Activated CD4-positive, alpha-beta T cell treated with anti-CD3 and anti-CD28 coated beads, Interleukin-2, amount 50 U/mL, for 4 hours (primary cell): ENCODE data around the gene ERC2.

ENCODE experiments used
- DNase-seq, 2 experiments: peaks; one replicate each; pipeline ENCODE4 v3.0.0-alpha.2; 2020

The ERC2 gene

DNA sequence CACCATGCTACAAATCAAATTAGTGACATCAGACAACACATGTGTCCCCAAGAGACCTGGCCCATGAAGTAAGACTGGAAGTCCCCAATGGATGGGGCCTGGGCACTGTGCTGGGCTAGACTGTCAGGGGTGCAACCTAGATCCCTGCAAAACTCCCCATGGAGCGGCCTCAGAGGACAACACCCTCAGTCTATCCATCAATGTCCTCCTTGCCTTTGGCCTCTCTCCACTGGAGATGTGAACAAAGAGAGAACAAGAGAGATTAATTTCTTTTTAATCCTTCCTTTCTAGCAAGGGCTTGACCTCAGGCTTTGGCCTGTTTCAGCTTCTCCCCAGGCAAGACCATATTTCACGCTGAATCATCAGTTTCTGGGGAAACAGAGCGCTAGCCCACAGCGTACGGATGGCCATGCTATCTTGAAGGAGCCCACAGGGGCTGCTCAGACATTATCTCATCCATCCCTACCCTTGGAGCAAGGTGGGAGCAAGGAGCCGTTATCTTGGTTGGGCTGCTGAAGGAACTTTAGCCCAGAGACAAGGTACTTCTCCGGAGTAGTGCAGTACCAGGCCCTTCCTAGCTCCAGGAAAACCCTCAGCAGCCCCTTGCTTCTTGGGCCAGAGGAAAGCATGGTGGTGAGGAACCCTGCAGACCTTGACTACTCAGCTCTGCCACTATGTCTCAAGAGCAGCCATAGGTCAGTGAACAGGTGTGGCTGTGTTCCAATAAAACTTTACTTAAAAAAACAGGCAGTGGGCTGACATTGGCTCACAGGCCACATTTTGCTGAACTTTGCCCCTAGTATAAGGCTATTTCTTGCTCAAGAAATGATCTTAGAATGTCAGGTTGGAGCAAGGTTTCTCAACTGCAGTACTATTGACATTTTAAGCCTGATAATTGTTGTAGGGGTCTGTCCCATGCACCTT, 908.5 kb downstream of the ERC2 start:
- DNase-seq, result no peak

DNA sequence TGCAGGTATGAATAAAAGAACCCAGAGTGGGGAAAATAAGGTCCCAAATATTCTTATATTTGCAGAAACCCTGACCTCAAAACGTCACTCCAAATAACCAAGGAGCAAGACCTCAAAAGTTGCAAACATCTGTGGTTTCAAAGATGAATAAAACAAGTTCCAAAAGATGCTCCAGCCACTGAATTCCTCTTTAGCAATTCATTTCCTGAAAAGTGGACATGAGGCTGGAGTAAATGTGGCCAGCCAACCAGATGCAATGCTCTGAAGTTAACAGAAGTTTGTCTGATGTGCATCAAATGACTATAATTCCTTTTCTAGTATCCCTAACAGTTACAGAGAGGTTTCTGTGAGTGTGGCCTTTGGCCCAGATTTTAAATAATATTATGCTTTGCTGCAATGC, 910.0 kb downstream of the ERC2 start:
- DNase-seq, result no peak

DNA sequence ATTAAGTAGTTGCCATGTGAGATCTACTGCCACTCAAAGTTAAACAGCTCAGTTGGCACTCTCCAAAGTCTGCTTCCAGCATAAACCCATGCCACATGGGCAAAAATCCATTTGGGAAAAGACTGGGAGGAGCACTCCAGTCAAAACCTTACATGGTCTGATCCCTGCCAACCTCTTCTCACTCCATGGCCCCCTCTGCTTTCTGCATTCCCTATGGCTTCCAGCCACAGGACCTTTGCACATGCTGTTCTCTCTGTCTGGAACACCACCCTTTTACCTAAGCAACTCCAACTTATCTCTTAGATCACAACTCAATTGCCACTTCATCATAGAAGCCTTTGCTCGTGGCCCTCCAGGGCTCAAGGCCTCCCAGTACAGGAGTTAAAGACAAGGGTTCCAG, 910.7 kb downstream of the ERC2 start:
- DNase-seq, result no peak

DNA sequence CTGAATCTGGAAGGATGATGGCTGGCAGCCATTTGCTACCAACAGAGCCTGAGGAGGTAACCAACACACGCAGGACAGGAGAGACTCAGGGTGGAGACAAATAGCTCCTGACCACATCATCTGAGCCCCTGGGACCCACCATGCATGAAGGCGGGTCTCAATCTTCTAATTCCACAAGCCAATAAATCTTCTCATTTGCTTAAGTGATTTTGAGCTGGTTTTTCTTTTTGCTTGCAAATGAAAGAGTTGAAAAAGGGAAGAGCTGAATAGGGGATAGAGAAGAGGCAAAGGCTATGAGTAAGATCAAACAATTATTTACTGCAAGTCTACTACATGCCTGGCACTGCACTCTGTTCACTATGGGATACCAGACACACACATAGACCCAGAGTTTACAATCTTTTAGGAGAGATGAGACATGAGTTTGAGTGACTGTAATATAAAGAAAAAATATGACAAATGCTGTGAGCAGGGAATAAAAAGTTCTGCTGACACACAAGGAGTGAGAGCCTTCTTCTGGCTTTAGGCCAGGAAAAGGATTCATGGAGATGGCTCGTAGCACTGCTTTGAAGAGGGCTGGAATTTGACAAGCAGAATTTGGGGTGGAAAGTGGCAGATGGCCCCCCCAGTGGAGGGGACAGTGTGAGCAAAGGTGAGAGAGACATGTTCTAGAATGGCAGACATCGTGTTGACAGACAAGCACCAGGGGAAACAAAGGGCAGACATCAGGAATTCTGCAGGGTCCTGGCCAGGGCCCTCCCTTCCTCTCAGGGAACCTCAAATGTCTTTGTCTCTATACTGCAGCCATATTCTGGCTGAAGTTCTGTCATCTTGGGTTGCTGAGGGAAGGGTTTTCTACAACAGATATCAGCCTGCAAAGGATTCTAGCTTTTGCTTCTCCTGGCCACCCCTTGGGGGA, 911.4 kb downstream of the ERC2 start:
- DNase-seq, result no peak

DNA sequence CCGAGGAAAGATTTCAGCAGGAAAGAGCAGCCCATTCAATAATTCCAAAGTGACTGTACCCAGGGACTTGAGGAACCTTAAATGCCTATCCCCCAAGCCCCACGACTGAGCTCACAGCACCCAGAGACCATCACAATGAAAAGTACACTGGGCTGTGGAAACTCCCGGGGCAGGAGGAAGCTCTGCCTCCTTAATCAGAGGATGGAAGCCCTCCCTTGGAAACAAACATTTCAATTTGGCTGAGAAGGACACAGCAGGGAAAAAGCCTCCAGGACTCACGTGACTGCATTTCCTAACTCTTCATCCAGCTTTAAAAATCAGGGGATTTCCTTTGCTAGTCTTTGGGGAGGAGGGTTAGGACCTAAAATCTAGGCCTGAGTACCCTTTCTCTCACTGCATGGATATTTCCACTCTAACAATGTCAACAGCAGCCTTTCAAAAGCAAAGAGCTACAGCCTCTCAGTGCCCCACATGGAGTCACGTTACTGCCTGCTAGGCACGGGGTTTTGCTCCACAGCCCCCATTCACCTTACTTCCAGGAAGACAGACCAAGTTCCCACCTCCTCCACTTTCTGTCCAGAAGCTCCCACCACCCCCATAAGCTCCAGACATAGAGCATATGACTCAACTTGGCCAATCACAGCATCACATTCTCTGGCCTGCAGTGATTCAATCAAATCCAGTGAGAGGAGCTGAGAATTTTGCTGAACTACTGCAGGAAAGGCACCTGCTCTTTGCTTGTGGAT, 912.2 kb downstream of the ERC2 start:
- no peak for DNase-seq

DNA sequence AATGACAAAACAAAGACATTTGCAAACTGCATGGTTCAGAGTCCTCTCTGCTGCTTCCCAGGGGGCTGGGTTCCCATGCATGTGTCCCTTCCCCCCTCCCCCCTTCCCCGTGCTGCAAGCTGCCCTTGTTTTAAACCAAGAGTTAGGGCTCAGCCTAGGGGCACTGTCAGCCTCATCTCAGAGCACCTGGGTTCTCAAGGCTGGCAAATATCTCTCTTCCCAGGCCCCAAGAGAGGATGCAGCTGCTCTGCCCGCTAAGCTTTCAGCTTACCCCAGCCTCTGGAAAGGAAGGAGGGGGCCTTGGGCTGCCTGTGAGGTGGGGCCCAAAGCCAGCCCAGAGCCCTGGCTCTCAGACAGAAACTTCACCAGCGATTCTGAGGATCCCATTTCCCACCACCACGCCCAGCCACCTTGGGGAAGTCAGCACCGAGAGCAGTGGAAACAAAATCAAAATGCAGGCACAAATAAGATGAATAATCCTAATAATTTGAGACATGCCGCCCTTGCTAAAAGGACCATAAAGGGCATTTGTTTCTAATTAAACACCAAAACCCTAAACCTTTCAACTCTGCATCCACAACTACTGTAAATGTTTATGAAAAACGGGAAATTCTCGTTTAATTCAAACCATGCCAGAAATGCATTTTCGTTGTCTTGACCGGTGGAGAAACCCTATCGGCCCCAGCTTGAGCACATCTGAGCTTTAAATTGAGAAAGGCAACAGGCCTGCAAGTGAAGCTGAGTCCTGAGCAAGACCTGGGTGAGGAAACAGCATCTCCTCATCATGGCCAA, 913.4 kb downstream of the ERC2 start:
- no peak for DNase-seq

DNA sequence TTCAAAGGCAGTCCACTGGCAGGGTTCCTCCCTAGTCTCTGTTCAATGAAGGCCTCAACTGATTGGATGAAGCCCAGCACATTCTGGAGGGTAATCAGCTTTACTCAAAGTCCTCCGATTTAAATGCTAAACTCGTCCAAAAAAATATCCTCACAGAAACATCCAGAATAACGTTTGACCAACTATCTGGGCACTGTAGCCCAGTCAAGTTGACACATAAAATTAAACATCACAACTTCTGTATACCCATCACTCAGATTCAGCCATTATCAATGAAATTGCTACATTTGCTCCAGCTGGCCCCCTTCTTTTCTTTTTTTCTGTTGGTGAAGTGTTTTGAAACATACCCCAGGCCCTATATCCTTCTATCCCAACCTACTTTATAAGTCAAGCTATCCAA, 916.6 kb downstream of the ERC2 start:
- DNase-seq, result no peak

DNA sequence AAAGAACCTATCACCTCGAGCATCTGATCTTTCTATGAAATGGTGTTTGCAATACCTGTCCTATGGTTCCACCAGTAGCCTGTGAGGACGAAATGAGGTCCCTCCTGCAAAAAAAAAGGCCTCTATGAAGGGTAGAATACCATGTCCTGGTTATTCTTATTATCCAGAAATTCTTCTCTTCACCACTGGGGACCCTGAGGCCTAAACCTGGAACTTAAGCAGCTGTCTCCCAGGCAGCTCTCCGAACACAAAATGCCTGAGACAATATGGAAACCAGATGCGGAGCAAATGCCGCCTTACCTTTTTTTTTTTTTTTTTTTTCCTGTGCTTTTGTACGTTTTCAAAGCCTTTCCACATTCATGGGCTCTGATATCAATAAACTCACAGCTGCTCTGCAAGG, 919.1 kb downstream of the ERC2 start:
- no peak for DNase-seq

DNA sequence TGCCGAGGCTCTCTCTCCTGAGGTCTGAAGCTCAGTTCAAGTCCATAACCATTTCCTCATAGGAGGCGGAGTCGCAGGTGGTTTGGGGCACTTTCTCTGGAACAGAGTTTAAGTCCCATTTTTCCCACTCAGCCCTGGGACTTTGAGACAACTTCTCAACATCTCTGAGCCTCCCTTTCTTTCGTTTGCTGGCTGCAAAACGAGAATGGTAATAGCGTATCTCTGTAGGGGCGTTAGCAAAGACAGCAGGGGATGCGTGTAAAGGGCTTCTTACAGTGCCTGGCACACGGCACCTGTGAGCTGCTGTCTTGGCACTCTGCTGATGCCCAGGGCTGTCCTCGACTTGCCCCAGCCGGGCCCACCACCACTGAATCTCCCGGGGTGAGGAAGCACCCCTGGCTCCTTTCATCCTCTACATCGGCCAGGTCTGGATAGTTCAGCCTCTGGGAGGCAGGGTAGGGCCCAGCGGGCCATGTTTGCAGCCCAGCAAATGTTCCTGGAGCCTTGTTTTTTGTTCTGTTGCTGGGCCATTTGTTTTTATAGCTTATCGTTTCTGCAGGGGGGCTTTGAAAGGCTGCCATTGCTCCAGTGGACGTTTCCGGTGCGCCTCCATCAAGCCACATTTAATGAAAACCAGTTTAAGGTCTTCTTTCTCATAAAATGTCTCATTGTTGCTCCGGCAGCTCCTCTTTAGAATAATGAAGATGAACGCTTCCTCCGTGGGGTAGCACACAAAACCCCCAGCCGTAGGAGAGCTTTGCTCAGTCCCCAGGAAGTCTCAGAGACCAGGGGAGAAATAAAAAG, 921.2 kb downstream of the ERC2 start:
- DNase-seq, result no peak

DNA sequence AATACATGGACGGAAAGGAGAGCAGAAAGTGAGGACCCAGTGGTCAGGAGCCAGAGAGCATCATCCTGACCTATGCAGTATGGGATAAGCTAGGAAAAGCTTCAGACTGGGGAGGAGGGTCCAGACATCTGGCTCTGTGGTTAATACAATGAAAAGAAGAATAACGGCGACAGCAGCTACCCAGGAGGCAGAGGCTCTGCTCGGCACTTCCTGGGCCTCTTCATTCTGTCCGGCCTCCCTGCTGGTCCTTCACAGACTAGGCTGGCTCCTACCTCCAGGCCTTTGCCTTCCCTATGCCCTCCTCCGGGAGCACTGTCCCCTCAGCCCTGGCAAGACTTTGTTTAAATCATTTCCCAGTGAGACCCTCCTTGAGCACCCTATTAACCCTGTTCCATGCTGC, 922.3 kb downstream of the ERC2 start:
- no peak for DNase-seq

DNA sequence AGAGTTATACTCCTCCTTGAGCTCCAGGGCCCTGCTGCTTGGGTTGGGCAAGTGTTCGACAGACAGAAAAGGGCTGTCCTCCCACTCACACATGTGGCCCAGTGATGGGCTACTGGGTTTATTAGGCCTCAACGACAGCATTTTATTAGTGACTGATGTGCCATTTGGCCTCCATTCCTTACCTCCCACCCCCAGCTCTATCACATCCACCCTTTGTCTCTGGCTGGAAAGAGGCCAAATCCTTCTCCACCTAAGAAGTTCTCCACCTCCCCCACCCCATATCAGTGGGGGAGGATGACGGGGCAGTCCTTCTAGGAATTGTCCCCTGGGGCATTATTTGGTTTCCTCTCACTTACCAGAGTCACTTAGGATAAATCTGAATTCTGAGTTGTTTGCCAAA, 924.0 kb downstream of the ERC2 start:
- no peak for DNase-seq

DNA sequence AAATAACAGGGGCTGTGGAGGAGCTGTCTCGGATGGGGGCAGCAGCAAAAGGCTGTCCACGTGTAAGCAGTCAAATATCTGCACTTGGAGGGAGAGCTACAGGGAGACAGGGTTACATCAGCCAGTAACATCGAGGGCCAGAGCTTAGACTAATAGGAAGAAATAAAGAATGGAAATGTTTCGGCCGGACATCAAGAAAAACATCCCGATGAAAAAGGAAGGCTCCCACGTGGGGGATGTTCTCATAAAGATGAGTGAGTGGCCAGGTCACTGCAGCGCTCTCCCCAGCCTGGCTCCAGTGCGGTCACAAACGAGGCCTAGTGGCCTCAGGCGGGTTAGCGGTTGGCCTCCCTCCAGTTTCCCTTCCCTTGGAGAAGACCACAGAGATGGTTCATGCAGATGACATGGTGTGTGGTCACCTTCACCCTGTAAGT, 925.1 kb downstream of the ERC2 start:
- no peak for DNase-seq

DNA sequence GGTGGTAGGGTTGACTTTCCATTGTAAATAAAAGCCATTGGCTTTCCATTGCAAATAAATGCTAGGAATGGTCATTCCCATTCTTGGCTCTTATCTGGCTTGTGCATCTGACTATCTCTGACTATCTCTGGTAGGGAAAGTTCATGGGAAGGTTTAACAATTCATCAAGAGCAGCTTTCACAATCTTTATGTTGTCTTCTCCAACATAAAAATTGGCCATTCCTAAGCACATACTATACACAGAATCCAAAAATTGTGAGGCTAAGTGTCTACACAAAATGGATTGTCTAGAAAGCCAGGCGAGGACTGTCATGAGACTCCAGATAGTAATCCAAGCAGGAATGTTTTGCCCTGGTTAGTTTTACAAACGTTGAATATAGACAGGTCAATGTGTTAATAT, 926.8 kb downstream of the ERC2 start:
- DNase-seq, result no peak

DNA sequence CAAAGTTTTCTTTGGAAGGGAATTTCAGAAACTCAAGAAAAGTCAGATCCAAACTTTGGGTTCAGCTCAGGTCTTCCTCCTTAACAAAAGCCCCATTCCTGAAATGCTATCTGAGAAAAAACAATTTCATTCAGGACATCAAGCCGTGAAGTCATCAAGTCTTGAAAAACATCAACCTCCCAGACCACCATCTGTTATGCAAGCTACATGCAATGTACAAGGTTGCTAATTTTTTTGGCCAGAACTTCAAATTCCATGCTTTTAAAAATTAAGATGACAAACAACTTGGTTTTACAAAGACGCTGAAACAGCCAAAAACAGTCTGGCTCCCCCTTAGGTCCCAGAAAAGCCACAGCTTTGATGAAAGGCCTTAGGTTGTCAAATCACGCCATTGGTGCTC, 927.3 kb downstream of the ERC2 start:
- no peak for DNase-seq

DNA sequence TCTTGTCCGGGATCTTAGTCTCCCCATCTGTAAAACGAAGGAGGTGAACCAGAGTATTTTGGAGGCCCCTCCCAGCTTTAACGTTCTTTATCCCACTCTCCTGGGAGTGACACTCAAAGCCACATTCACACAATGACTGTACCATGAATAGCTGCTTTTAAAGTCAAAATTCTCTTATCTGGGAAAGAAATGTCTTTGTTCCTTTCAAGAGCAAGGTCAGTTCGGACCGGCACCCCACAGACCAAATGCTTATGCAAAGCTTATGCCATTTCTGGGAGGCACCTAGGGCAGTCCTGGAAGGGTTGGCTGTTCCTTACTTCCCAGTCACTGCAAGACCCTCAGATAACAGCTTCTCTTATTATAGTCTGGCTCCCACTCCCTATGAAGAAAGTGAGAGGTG, 927.7 kb downstream of the ERC2 start:
- no peak for DNase-seq

DNA sequence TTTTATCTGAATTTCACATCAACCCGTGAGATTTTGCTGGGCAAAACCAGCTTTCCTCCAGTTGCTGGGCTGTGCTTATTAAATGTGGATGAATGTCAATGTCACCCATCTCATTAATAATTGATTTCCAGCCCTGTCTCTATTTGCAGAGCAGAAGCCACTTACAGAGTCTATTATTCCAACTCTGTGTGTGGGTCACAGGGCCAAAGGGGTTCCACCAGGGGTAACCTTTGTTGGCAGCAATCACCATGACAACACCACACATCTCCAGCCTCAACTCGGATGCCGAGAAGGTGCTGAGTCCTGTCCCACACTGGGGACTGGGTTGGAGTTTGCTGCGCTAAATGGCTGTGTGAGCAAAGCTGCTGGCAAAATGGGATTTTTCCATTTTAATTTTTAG, 930.1 kb downstream of the ERC2 start:
- DNase-seq, result no peak

DNA sequence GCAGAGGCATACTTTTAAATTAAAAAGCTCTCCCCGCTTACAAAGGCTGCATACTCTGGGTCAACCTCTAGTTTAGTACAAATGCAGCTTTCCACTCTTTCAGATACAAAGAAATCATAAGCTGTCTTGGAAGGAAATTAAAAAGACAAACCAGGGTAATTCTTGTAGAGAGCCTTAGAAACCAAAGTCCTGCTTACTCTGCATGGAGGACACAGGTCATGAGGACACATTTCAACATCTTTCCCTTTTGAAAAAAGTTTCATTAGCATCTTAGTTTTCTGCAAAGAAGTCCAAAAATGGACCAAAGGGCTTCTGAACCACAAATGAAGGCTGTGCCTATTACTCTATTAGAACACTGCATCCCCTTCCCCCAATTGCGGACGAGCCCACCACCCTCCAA, 930.7 kb downstream of the ERC2 start:
- DNase-seq, result no peak

DNA sequence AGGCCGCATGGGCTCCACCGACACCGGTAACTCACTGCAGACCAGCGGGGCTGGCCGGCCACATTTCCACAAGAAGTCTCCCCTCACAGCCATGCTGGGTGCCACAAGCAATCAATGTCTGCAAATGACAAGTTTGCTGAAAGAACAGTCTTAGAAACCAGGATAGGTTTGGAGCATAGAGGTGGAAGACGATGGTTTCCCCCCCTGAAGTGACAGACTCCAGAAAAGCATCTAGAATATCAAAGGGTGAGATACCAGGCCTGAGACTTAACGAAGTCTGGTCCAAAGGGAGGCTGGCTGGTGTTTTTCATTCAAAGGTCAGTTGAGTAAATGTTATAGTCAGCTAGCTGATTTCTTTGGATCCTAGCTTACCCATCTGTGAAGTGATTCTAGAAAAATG, 931.1 kb downstream of the ERC2 start:
- DNase-seq, result no peak

DNA sequence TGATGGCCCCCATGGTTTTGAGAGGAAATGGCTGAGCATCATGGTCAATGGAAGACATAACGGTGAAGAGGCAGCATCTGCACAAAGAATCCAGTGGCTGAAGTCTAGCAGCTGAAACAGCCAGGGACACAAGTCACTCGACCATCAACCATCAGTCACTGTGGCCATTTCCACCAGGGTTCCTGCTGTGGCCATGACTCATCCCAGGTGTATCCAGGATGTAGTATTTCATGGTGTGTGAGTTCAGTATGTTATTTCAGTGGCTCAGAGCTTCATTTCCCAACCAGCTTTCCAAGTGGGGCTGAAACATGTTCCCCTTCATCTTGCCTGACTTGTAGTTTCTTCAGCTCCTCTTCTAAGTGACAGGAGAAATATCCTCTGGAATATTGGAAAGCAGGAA, 933.4 kb downstream of the ERC2 start:
- no peak for DNase-seq

DNA sequence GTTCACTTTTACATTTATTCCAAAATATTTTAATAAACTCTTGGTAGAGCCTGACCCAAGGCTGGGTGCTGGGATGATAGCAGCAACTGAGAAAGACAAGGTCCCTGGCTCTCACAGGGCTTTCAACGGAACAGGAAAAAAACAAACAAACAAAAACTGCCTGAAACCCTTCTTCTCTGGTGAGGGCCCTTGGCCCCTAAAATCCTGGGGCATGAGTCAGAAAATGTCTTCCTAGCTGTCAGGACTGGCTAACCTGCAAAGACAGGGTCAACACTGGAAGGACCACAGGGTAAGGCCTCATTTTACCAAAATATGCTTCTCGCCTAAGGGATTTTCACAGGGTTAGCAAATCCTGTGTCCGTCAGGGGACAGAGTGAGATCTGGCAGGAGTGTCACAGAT, 935.5 kb downstream of the ERC2 start:
- DNase-seq, result no peak

DNA sequence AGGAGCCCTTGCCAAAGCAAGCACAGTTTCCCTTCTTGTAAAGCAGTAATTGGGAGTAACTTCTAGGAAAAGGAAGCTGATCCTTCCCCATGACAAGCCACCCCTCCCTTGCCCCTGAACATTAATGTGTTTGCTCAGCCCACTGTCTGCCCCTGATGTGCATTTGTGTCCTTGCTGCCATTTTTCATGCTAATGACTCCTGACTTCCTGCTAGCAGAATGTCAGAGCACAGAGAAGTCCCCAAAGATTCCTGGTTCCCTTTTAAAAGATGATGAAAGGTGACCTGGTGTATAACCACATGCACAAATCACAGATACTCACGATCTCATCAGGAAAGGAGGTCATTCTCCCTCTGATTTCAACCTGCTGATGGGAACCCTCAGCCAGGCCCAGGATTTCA, 936.9 kb downstream of the ERC2 start:
- no peak for DNase-seq

DNA sequence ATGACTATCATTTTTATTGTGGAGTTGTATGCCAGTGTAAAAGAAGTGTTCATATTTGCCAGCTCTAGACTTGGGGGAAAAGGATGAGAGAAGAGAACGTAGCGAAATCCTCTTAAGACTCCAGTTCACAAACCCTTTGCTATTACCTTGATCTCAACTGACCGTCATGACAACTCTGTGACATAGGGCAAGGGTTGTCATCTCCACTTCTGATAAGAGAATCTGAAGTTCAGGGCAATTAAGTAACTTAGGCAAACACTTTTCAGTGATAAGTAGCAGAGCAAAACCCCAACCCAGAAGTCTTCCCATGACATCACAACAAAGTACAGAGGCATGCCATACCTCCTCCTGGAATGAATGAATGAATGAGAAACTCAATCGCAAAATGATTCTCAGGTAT, 940.9 kb downstream of the ERC2 start:
- no peak for DNase-seq
